ENCODE results near the gene MASP2.
"Not testable (repeated sequence)": the region's sequence is repeated elsewhere in the genome, so short reads cannot be mapped to it uniquely, and the experiment has no call there.

The MASP2 gene

GRCh38 chr1:11037019-11037739 lies 9.9 kb downstream of the MASP2 start:
- DNase-seq = not testable (repeated sequence)

GRCh38 chr1:11031624-11032262 lies 15.3 kb downstream of the MASP2 start:
- no peak for DNase-seq

GRCh38 chr1:11030865-11031264 lies 16.2 kb downstream of the MASP2 start:
- no peak for DNase-seq

GRCh38 chr1:11028018-11028417 lies 19.0 kb downstream of the MASP2 start:
- no peak for DNase-seq

- DNase-seq = no peak
These were observed 19.7 kb downstream of the MASP2 start for GRCh38 chr1:11027316-11027715.

GRCh38 chr1:11026903-11027302 lies 20.1 kb downstream of the MASP2 start:
- DNase-seq = no peak

GRCh38 chr1:11026052-11026451 lies 21.0 kb downstream of the MASP2 start:
- no peak for DNase-seq

GRCh38 chr1:11025618-11026017 lies 21.4 kb downstream of the MASP2 start:
- DNase-seq = no peak

GRCh38 chr1:11024874-11025203 lies 22.2 kb downstream of the MASP2 start:
- no peak for DNase-seq

GRCh38 chr1:11024154-11024873 lies 22.7 kb downstream of the MASP2 start:
- DNase-seq = no peak

- DNase-seq = no peak
These were observed 23.8 kb downstream of the MASP2 start for GRCh38 chr1:11023201-11023600.

- no peak for DNase-seq
These were observed 27.1 kb downstream of the MASP2 start for GRCh38 chr1:11019971-11020370.

GRCh38 chr1:11019358-11019757 lies 27.7 kb downstream of the MASP2 start:
- not testable (repeated sequence) for DNase-seq

GRCh38 chr1:11013160-11013531 lies 33.9 kb downstream of the MASP2 start:
- DNase-seq = no peak

GRCh38 chr1:11012260-11013159 lies 34.5 kb downstream of the MASP2 start, which contains the start of gene TARDBP:
Gene TARDBP (plus strand): TSS chr1:11012654. CDS start chr1:11013728, 1,074 bp downstream.
- DNase-seq = peak; percentile 88 to 92

GRCh38 chr1:11000526-11000925 lies 46.5 kb downstream of the MASP2 start:
- DNase-seq = no peak

- DNase-seq = no peak
These were observed 50.9 kb downstream of the MASP2 start for GRCh38 chr1:10996100-10996499.

GRCh38 chr1:10992864-10993263 lies 54.2 kb downstream of the MASP2 start:
- no peak for DNase-seq

GRCh38 chr1:10992004-10992403 lies 55.0 kb downstream of the MASP2 start:
- DNase-seq = not testable (repeated sequence)

GRCh38 chr1:10990828-10991227 lies 56.2 kb downstream of the MASP2 start:
- no peak for DNase-seq

GRCh38 chr1:10989920-10990516 lies 57.0 kb downstream of the MASP2 start:
- DNase-seq = not testable (repeated sequence)

- DNase-seq = no peak
These were observed 57.9 kb downstream of the MASP2 start for GRCh38 chr1:10989095-10989494.
